HUES64 (cell line): ENCODE data around the gene SLC1A2.

Experiments used
- H3K27ac ChIP-seq: 2 replicates; pipeline ENCODE4 v1.7.0; 2013; ENCODE audit warnings: low read depth, low read length, inconsistent platforms
- H3K27me3 ChIP-seq: 2 replicates; pipeline ENCODE4 v1.6.1; 2013; ENCODE audit warnings: mild to moderate bottlenecking, low read length; ENCODE audit not compliant: insufficient read depth
- H3K36me3 ChIP-seq: 2 replicates; pipeline ENCODE4 v1.6.1; 2013; ENCODE audit warnings: mild to moderate bottlenecking, low read length; ENCODE audit not compliant: insufficient read depth
- H3K4me1 ChIP-seq: 2 replicates; pipeline ENCODE4 v1.6.1; 2013; ENCODE audit warnings: mild to moderate bottlenecking, low read length, moderate library complexity; ENCODE audit not compliant: insufficient read depth
- H3K4me3 ChIP-seq: 2 replicates; pipeline ENCODE4 v1.5.1; 2013; ENCODE audit warnings: mild to moderate bottlenecking, low read length, moderate library complexity
- H3K9ac ChIP-seq: 2 replicates; pipeline ENCODE4 v1.6.1; 2013; ENCODE audit warnings: mild to moderate bottlenecking, low read depth, low read length
- H3K9me3 ChIP-seq: 2 replicates; pipeline ENCODE4 v1.6.1; 2013; ENCODE audit warnings: low read depth, low read length; ENCODE audit not compliant: insufficient read depth
- WGBS: fragments of 150-250, 120-280 bp; methylation state at CpG from one replicate; pipeline ENCODE4 v1.1.7; 2013; ENCODE audit warnings: missing lambda C conversion rate; 5-methylcytosine and 5-hydroxymethylcytosine counted together

Gene SLC1A2

DNA sequence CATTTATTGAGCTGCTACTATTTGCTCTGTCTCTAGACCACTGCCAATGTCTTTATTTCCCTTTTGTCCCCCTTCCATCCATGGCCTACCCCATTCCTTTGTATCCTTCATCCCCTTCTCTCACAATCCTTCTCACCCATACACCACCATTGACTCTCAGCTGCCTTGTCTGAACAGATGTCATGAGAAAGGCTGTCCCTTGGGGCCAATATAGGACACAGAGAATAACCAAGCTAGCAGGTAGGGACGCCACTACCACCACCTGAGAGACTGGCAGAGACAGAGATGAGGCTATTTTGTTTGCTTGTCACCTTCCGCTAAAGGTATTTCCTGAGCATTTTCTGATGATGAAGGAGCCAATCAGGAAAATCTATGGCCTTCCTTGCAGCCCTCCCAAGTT, 141.5 kb downstream of the SLC1A2 start:
- Histone ChIP-seq H3K9ac (no peak overlapping the region), H3K27me3 (no peaks in the 10 kb centered on the region), H3K36me3 (no peaks in the 10 kb centered on the region), H3K9me3 (no peaks in the 10 kb centered on the region), H3K27ac (no peak overlapping the region), H3K4me3 (no peak overlapping the region), H3K4me1 (0 out of 2 replicates have a peak, but pooled peaks cover 4% of the 10 kb centered on the region)
- WGBS, result 92% methylated on average over 2 of the region's 2 CpGs

GRCh38 chr11:35276396-35277145, 142.8 kb downstream of the SLC1A2 start:
- no peak overlapping the region for H3K27ac ChIP-seq
- WGBS, result 75% methylated on average over 2 of the region's 2 CpGs
- H3K9ac ChIP-seq, result no peak overlapping the region

GRCh38 chr11:35275786-35276170, 143.6 kb downstream of the SLC1A2 start:
- Histone ChIP-seq H3K9ac (no peak overlapping the region), H3K27me3 (no peaks in the 10 kb centered on the region), H3K36me3 (no peaks in the 10 kb centered on the region), H3K9me3 (no peaks in the 10 kb centered on the region), H3K4me3 (no peak overlapping the region), H3K27ac (no peak overlapping the region), H3K4me1 (0 out of 2 replicates have a peak, but pooled peaks cover 4% of the 10 kb centered on the region)
- whole genome bisulfite sequencing, result 88% methylated on average over 1 of the region's 1 CpG

More at GRCh38 chr11:35276396-35277145, 142.8 kb downstream of the SLC1A2 start:
- Histone ChIP-seq H3K4me1 (0 out of 2 replicates have a peak, but pooled peaks cover 4% of the 10 kb centered on the region), H3K36me3 (no peaks in the 10 kb centered on the region), H3K27me3 (no peaks in the 10 kb centered on the region), H3K4me3 (no peak overlapping the region), H3K9me3 (no peaks in the 10 kb centered on the region)

GRCh38 chr11:35274909-35275785, 144.2 kb downstream of the SLC1A2 start:
- H3K9me3 ChIP-seq, result no peaks in the 10 kb centered on the region
- 59% methylated on average over 6 of the region's 6 CpGs for WGBS
- H3K9ac ChIP-seq, result no peak overlapping the region
- H3K36me3 ChIP-seq, result no peaks in the 10 kb centered on the region
- H3K27ac ChIP-seq, result no peak overlapping the region
- no peak overlapping the region for H3K4me3 ChIP-seq
- no peaks in the 10 kb centered on the region for H3K27me3 ChIP-seq
- H3K4me1 ChIP-seq, result 0 out of 2 replicates have a peak, but pooled peaks cover 4% of the 10 kb centered on the region

- no peaks in the 10 kb centered on the region for H3K27me3 ChIP-seq
- H3K9me3 ChIP-seq, result no peaks in the 10 kb centered on the region
- WGBS, result 94% methylated on average over 5 of the region's 5 CpGs
- H3K27ac ChIP-seq, result no peak overlapping the region
- H3K4me3 ChIP-seq, result no peak overlapping the region
- H3K4me1 ChIP-seq, result 0 out of 2 replicates have a peak, but pooled peaks cover 4% of the 10 kb centered on the region
- no peak overlapping the region for H3K9ac ChIP-seq
- H3K36me3 ChIP-seq, result no peaks in the 10 kb centered on the region
These were observed 146.9 kb downstream of the SLC1A2 start for GRCh38 chr11:35272391-35272902.

DNA sequence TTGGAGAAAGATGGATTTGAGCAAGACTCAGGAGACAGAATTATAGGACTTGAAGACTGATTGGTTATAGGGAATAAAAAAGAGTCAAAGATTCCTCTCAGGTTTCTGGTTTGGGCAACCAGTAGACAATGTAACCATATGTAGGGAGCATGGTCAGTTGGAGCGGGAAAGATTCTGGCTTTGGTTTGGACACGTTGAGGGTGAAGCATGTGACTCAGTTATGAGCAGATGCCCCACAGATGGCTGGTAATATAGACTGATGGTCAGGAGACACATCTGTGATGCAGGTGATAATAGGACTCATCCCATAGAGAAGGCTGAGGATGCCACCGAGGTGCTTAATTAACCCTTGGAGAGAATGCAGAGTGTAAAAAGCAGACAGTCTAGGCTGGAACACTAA, 148.3 kb downstream of the SLC1A2 start:
- Histone ChIP-seq H3K27ac (no peak overlapping the region), H3K36me3 (no peaks in the 10 kb centered on the region), H3K9me3 (no peaks in the 10 kb centered on the region), H3K9ac (no peak overlapping the region), H3K4me1 (0 out of 2 replicates have a peak, but pooled peaks cover 4% of the 10 kb centered on the region), H3K4me3 (no peak overlapping the region), H3K27me3 (no peaks in the 10 kb centered on the region)
- 93% methylated on average over 3 of the region's 3 CpGs for WGBS

- no peak overlapping the region for H3K4me3 ChIP-seq
- H3K9me3 ChIP-seq, result no peaks in the 10 kb centered on the region
- no peak overlapping the region for H3K9ac ChIP-seq
- no peaks in the 10 kb centered on the region for H3K27me3 ChIP-seq
- WGBS, result no CpG with 5 or more reads among the region's 1 CpG
- 0 out of 2 replicates have a peak, but pooled peaks cover 4% of the 10 kb centered on the region for H3K4me1 ChIP-seq
- no peaks in the 10 kb centered on the region for H3K36me3 ChIP-seq
- no peak overlapping the region for H3K27ac ChIP-seq
These were observed 149.0 kb downstream of the SLC1A2 start for GRCh38 chr11:35270342-35270741.

- Histone ChIP-seq H3K9me3 (no peaks in the 10 kb centered on the region), H3K4me1 (no peaks in the 10 kb centered on the region), H3K4me3 (no peak overlapping the region), H3K27ac (no peak overlapping the region), H3K36me3 (no peaks in the 10 kb centered on the region), H3K9ac (no peak overlapping the region), H3K27me3 (no peaks in the 10 kb centered on the region)
- 94% methylated on average over 2 of the region's 2 CpGs for WGBS
These were observed 151.9 kb downstream of the SLC1A2 start for GRCh38 chr11:35267504-35267903.

- Histone ChIP-seq H3K36me3 (no peaks in the 10 kb centered on the region), H3K27ac (no peak overlapping the region), H3K27me3 (no peaks in the 10 kb centered on the region), H3K9me3 (no peaks in the 10 kb centered on the region), H3K4me3 (no peak overlapping the region), H3K4me1 (no peaks in the 10 kb centered on the region), H3K9ac (no peak overlapping the region)
- WGBS, result 86% methylated on average over 3 of the region's 3 CpGs
These were observed 153.5 kb downstream of the SLC1A2 start for GRCh38 chr11:35265755-35266454.

- Histone ChIP-seq H3K27ac (no peak overlapping the region), H3K9ac (no peak overlapping the region), H3K27me3 (no peaks in the 10 kb centered on the region), H3K4me1 (no peaks in the 10 kb centered on the region), H3K36me3 (no peaks in the 10 kb centered on the region), H3K4me3 (no peak overlapping the region), H3K9me3 (no peaks in the 10 kb centered on the region)
These were observed 156.6 kb downstream of the SLC1A2 start for GRCh38 chr11:35262735-35263134.
